ENCODE measurements around the gene FAM20C. TPM values are rescaled to one million over a fixed set of nuclear protein-coding genes. Genes with fewer than 3 reads are reported as not detected.

Gene FAM20C
- total RNA-seq, 1 experiment from 2014 or later: 87.9 TPM

- Histone ChIP-seq H3K36me3 (ENCODE audit: low read depth, low read length) (no peaks in the 10 kb centered on the region), H2AFZ (ENCODE audit: low read length) (no peak overlapping the region), H3K27ac (ENCODE audit: low read length) (no peak overlapping the region), H3K4me3 (ENCODE audit: low read length) (no peak overlapping the region), H3K79me2 (ENCODE audit: low read length) (no peaks in the 10 kb centered on the region), H3K4me2 (ENCODE audit: low read length) (no peak overlapping the region), H3K4me1 (ENCODE audit: insufficient read depth, low read length) (no peaks in the 10 kb centered on the region), H3K9ac (ENCODE audit: low read length) (no peak overlapping the region), H3K9me2 (replicated peaks; ENCODE audit: low read length) (no peaks in the 10 kb centered on the region), H3K9me3 (ENCODE audit: low read length) (no peaks in the 10 kb centered on the region), H3K27me3 (ENCODE audit: low read length) (no peaks in the 10 kb centered on the region), H3F3A (ENCODE audit: low read length, unreplicated experiment) (no peaks in the 10 kb centered on the region), H4K20me1 (ENCODE audit: low read length) (no peaks in the 10 kb centered on the region)
- ChIA-PET CTCF (no interaction called here), POLR2A (ENCODE audit: unreplicated experiment) (no interaction called here)
- no peak for DNase-seq
- TF ChIP-seq EZH2phosphoT487 (IDR thresholded peaks at IDR 0.05; ENCODE audit: borderline replicate concordance, low read length) (no peak), EZH2 (IDR thresholded peaks at IDR 0.05; ENCODE audit: low read length, unreplicated experiment) (no peak), CTCF (conservative IDR thresholded peaks at IDR 0.05; ENCODE audit: low read depth, low read length) (no peak)
- intact Hi-C loops (cut with micrococcal nuclease): no loop called here
- no peak for ATAC-seq
- no TSS peak for BruUV-seq (replicated peaks)
Measured at GRCh38 chr7:270351-270983, 78.1 kb downstream of the FAM20C start.

GRCh38 chr7:271266-272107 lies 79.1 kb downstream of the FAM20C start:
- Histone ChIP-seq H3K27ac (ENCODE audit: low read length) (no peak overlapping the region), H3F3A (ENCODE audit: low read length, unreplicated experiment) (no peaks in the 10 kb centered on the region), H4K20me1 (ENCODE audit: low read length) (no peaks in the 10 kb centered on the region), H3K79me2 (ENCODE audit: low read length) (no peaks in the 10 kb centered on the region), H3K9ac (ENCODE audit: low read length) (no peak overlapping the region), H3K4me3 (ENCODE audit: low read length) (no peak overlapping the region), H3K36me3 (ENCODE audit: low read depth, low read length) (no peaks in the 10 kb centered on the region), H3K4me2 (ENCODE audit: low read length) (no peak overlapping the region), H3K9me3 (ENCODE audit: low read length) (peaks cover 4% of the 10 kb centered on the region; the same call in 1 of the 2 replicates), H3K4me1 (ENCODE audit: insufficient read depth, low read length) (no peaks in the 10 kb centered on the region), H3K27me3 (ENCODE audit: low read length) (no peaks in the 10 kb centered on the region), H3K9me2 (replicated peaks; ENCODE audit: low read length) (no peaks in the 10 kb centered on the region), H2AFZ (ENCODE audit: low read length) (no peak overlapping the region)
- ChIA-PET CTCF (no interaction called here), POLR2A (ENCODE audit: unreplicated experiment) (no interaction called here)
- ATAC-seq (no peak), DNase-seq (no peak)
- no TSS peak for BruUV-seq (replicated peaks)
- intact Hi-C loops (cut with micrococcal nuclease): no loop called here
- TF ChIP-seq EZH2 (IDR thresholded peaks at IDR 0.05; ENCODE audit: low read length, unreplicated experiment) (no peak), EZH2phosphoT487 (IDR thresholded peaks at IDR 0.05; ENCODE audit: borderline replicate concordance, low read length) (no peak), CTCF (conservative IDR thresholded peaks at IDR 0.05; ENCODE audit: low read depth, low read length) (no peak)

- Histone ChIP-seq H3K79me2 (ENCODE audit: low read length) (no peaks in the 10 kb centered on the region), H3K4me1 (ENCODE audit: insufficient read depth, low read length) (no peaks in the 10 kb centered on the region), H4K20me1 (ENCODE audit: low read length) (no peaks in the 10 kb centered on the region), H3K9ac (ENCODE audit: low read length) (no peak overlapping the region), H3K9me2 (replicated peaks; ENCODE audit: low read length) (no peaks in the 10 kb centered on the region), H3K27me3 (ENCODE audit: low read length) (no peaks in the 10 kb centered on the region), H3K9me3 (ENCODE audit: low read length) (peaks cover 4% of the 10 kb centered on the region; the same call in 1 of the 2 replicates), H3K36me3 (ENCODE audit: low read depth, low read length) (no peaks in the 10 kb centered on the region), H3F3A (ENCODE audit: low read length, unreplicated experiment) (no peaks in the 10 kb centered on the region), H3K4me2 (ENCODE audit: low read length) (no peak overlapping the region), H2AFZ (ENCODE audit: low read length) (no peak overlapping the region), H3K27ac (ENCODE audit: low read length) (no peak overlapping the region), H3K4me3 (ENCODE audit: low read length) (no peak overlapping the region)
- DNase-seq (no peak), ATAC-seq (no peak)
- ChIA-PET CTCF (no interaction called here), POLR2A (ENCODE audit: unreplicated experiment) (no interaction called here)
- intact Hi-C loops (cut with micrococcal nuclease): no loop called here
- TF ChIP-seq CTCF (conservative IDR thresholded peaks at IDR 0.05; ENCODE audit: low read depth, low read length) (no peak), EZH2 (IDR thresholded peaks at IDR 0.05; ENCODE audit: low read length, unreplicated experiment) (no peak), EZH2phosphoT487 (IDR thresholded peaks at IDR 0.05; ENCODE audit: borderline replicate concordance, low read length) (no peak)
- no TSS peak for BruUV-seq (replicated peaks)
Measured at GRCh38 chr7:272108-272615, 79.8 kb downstream of the FAM20C start.

All from PC-3 (cell line).